GM19438 (cell line): ENCODE results near the gene ATG9A.
A peak's percentile ranks its signal among the peaks of the same experiment; 100 is the strongest.

Experiments used
- ATAC-seq: cut with Tn5 transposase; IDR thresholded peaks from one replicate; pipeline ENCODE4 v1.9.1; 2021; ENCODE audit warnings: low read depth; ENCODE audit not compliant: unreplicated experiment

Gene ATG9A

GRCh38 chr2:219178377-219179175 is 50.9 kb downstream of the ATG9A start:
- peak; percentile 16 for ATAC-seq

- peak; percentile 44 for ATAC-seq
These were observed 51.7 kb downstream of the ATG9A start, which contains the start of gene RETREG2 for GRCh38 chr2:219177552-219178376. RETREG2 (plus strand) TSS chr2:219178275; CDS start chr2:219178353, 78 bp downstream.

- peak; percentile 68 for ATAC-seq
These were observed 52.5 kb downstream of the ATG9A start, which contains the start of gene CNPPD1 for GRCh38 chr2:219176818-219177551. CNPPD1 (minus strand) TSS chr2:219176925; CDS start chr2:219176828, 97 bp downstream.

GRCh38 chr2:219175928-219176817 is 53.3 kb downstream of the ATG9A start:
- peak; percentile 33 for ATAC-seq

GRCh38 chr2:219175486-219175885 is 54.0 kb downstream of the ATG9A start:
- ATAC-seq = no peak

GRCh38 chr2:219174801-219175200 is 54.6 kb downstream of the ATG9A start:
- no peak for ATAC-seq

GRCh38 chr2:219174146-219174545 is 55.3 kb downstream of the ATG9A start:
- ATAC-seq = no peak

GRCh38 chr2:219173176-219173575 is 56.3 kb downstream of the ATG9A start:
- no peak for ATAC-seq

- no peak for ATAC-seq
These were observed 56.9 kb downstream of the ATG9A start for GRCh38 chr2:219172231-219173154.

GRCh38 chr2:219171231-219171651 is 58.2 kb downstream of the ATG9A start:
- ATAC-seq = no peak

GRCh38 chr2:219169930-219170654 is 59.3 kb downstream of the ATG9A start, which contains the start of gene SLC23A3:
SLC23A3 (minus strand) TSS chr2:219170029; CDS start chr2:219169984, 45 bp downstream.
- ATAC-seq = no peak
